ENCODE data around the gene IL15RA.

IL15RA gene, protein sequence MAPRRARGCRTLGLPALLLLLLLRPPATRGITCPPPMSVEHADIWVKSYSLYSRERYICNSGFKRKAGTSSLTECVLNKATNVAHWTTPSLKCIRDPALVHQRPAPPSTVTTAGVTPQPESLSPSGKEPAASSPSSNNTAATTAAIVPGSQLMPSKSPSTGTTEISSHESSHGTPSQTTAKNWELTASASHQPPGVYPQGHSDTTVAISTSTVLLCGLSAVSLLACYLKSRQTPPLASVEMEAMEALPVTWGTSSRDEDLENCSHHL

DNA sequence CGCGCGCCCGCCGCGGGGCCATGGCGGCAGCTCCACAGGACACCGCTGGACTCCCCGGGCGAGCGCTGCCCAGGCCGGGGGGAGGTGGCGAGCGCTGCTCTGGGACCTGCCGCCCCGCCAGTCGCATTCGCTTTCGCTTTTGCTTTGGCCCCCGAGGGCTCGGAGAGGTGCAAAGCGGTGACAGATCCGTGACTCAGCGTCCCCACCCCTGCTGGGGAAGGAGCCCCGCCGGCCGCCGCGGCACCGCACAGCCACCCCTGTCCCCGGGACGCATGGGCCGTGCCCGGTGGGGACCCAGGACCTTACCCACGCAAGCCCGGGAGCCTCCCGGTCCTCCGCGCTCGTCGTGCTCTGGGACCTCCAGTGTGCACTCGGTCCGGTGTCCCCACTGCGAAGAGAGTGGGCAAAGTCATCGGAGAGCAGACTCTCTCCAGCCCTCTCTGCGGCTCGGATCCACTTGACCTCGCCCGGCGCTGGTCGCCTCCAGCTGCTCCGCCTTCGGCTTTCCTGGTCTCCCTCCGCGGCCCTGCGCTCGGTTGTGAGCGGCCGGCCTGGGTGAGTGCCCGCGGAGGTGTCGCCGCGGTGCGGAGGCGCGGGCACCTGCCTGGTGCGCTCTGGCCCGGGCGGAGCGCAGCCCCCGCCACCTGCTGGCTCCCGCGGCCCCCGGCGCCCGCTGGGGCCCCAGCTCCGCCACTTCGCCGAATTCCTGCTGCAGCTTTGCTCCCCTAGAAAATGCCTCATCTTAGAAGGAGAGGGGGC is at the start of gene IL15RA:
Gene IL15RA, minus strand, starts transcription at position 73 of the 759 bp plus-strand sequence. Its CDS starts 51 bp downstream, at position 22.
- ChIA-PET POLR2A (no interaction called here), CTCF (interaction anchor here (0.8 to 2.8 kb wide), 8 partner anchors 11 to 534 kb away, joined by 3 to 9 read pairs (median 4); no protein-coding TSS in a partner anchor)
- TF ChIP-seq, protein P1, sequence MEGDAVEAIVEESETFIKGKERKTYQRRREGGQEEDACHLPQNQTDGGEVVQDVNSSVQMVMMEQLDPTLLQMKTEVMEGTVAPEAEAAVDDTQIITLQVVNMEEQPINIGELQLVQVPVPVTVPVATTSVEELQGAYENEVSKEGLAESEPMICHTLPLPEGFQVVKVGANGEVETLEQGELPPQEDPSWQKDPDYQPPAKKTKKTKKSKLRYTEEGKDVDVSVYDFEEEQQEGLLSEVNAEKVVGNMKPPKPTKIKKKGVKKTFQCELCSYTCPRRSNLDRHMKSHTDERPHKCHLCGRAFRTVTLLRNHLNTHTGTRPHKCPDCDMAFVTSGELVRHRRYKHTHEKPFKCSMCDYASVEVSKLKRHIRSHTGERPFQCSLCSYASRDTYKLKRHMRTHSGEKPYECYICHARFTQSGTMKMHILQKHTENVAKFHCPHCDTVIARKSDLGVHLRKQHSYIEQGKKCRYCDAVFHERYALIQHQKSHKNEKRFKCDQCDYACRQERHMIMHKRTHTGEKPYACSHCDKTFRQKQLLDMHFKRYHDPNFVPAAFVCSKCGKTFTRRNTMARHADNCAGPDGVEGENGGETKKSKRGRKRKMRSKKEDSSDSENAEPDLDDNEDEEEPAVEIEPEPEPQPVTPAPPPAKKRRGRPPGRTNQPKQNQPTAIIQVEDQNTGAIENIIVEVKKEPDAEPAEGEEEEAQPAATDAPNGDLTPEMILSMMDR (IDR thresholded peaks at IDR 0.05; ENCODE audit: control extremely low read depth, extremely low read depth, low read depth, missing control alignments): peak; percentile 24
- peak; percentile 93 for DNase-seq (ENCODE audit: extremely low spot score)

DNA sequence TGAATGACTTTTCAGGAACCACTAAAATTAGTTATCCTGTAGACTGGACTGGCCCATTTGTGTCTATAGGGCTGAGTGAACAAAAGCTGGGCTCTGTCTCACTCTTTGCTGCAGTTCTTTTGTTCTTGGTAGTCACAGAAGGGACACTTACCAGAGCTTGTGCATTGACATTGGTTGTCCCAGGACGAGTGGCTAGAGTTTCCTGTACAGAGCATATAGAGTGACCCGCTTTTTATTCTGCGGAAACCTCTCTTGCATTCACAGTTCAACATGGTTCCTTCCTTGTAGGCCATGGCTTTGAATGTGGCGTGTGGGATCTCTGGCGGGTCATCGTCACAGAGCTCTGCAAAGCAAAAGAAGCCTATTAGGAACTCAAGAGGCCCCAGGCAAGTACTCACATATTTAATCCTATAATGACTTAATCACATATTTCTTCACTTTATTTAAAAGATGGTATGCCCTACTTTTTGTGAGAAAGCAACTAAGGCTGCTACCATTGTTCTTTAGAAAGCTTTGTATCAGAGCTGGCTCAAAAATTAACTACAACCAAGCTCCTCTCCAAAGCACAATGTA is 48.4 kb upstream of the IL15RA start:
- TF ChIP-seq, protein P1 (IDR thresholded peaks at IDR 0.05; ENCODE audit: control extremely low read depth, extremely low read depth, low read depth, missing control alignments): no peak
- POLR2A ChIA-PET: no interaction called here
- no peak for DNase-seq (ENCODE audit: extremely low spot score)
- CTCF ChIA-PET: interaction anchor here (1.1 to 1.4 kb wide), 3 partner anchors 11 to 61 kb away, joined by 3 to 8 read pairs (median 4); no protein-coding TSS in a partner anchor

DNA sequence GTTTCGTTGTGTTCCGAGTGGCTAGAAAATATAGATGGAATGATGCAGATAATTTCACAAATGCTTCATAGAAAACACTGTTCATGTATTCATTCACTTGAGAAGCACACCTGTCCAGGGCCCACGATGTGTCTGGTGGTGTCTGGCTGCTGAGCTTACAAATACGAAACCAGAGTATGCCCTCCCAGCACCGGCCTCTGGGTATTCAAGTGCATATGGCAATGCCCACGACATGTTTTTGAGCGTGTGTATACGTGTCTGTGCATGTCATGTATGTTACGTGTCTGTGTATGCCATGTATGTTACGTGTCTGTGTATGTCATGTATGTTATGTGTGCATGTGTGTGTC is 47.0 kb upstream of the IL15RA start:
- TF ChIP-seq, protein P1 (IDR thresholded peaks at IDR 0.05; ENCODE audit: control extremely low read depth, extremely low read depth, low read depth, missing control alignments): no peak
- ChIA-PET POLR2A (no interaction called here), CTCF (no interaction called here)
- DNase-seq (ENCODE audit: extremely low spot score): no peak

DNA sequence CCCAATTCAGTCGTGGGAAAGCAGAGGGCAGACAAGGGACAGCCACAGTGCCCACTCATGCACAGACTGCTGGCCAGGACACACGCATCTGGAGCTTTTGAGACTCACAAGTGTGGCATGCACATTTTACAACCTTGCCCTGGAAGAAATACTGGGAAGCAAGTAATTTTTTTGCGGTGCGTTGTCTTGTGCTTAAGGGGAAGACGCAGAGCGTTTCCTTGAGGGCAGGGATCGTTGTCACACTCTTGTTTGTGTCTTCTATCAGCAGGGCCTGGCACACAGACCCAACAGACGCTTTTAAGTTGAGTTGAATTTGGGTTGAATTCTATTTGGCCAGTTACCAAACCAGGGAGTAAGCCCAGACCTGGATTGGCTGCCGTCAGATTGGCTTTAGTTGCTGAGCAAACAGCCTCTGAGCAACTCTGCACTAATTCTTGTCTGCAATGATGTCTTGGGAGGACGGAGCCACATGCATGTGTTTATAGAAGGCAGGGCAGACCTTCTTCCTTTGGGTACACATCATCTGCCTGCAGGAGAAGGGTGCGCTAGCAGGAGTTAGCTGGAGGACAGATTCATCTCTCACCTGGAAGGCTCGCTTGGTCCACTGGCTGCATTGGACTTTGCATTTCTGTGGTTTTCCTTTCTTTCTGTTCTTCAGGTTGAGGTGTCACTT is 46.5 kb upstream of the IL15RA start:
- CTCF ChIA-PET: interaction anchor here (0.8 to 1.5 kb wide), 4 partner anchors 10 to 60 kb away, joined by 3 to 9 read pairs (median 4); no protein-coding TSS in a partner anchor

DNA sequence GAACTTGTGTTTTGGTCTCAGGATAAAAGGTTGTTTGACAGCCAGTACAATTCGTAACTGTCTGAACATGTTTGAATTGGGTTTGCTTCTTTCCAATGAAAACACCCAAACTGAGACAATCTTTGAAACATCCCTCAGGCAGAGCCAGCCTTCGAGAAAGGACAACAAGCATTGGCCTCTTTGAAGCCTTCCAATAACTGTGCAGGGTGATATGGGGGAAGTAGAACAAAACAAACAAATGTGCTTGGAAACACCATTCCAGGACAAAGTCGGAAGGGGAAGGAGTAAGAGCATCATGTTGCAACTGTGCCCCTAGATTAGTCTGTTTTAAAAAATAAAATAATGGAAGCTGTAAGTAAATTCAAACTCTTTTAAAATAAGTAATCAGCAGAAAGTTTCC is 45.3 kb upstream of the IL15RA start:
- CTCF ChIA-PET: interaction anchor here (0.8 to 1.5 kb wide), 4 partner anchors 8 to 61 kb away, joined by 3 to 9 read pairs (median 4); no protein-coding TSS in a partner anchor
- POLR2A ChIA-PET: no interaction called here
- DNase-seq (ENCODE audit: extremely low spot score): no peak
- TF ChIP-seq, protein P1 (IDR thresholded peaks at IDR 0.05; ENCODE audit: control extremely low read depth, extremely low read depth, low read depth, missing control alignments): no peak

More for the DNA sequence above, 46.5 kb upstream of the IL15RA start:
- POLR2A ChIA-PET: no interaction called here
- TF ChIP-seq, protein P1 (IDR thresholded peaks at IDR 0.05; ENCODE audit: control extremely low read depth, extremely low read depth, low read depth, missing control alignments): no peak
- DNase-seq (ENCODE audit: extremely low spot score): no peak

GRCh38 chr10:6020826-6021225 is 43.5 kb upstream of the IL15RA start:
- no peak for DNase-seq (ENCODE audit: extremely low spot score)
- TF ChIP-seq, protein P1 (IDR thresholded peaks at IDR 0.05; ENCODE audit: control extremely low read depth, extremely low read depth, low read depth, missing control alignments): no peak
- CTCF ChIA-PET: no interaction called here
- POLR2A ChIA-PET: no interaction called here

Measured in GM10248 (cell line).